HAP-1 (cell line): ENCODE data around the gene RAI1.
A peak's percentile ranks its signal among the peaks of the same experiment; 100 is the strongest.

Experiments
- DNase-seq, 2 experiments: peaks; one replicate each; pipeline ENCODE4 v3.0.0-alpha.2; 2016 to 2020; ENCODE audit warnings: low spot score in 2 of 2
- H3K27me3 ChIP-seq: fragments of 250-450 bp; sonication (Bioruptor Pico); 2 replicates; pipeline ENCODE4 v1.5.1; 2020; ENCODE audit warnings: low read depth, mild to moderate bottlenecking, moderate library complexity
- H3K36me3 ChIP-seq: fragments of 250-450 bp; sonication (Bioruptor Pico); replicated peaks from 2 replicates; pipeline ENCODE4 v1.5.1; 2020; ENCODE audit warnings: mild to moderate bottlenecking
- H3K4me1 ChIP-seq: fragments of 250-450 bp; sonication (Bioruptor Pico); 2 replicates; pipeline ENCODE4 v1.5.1; 2020; ENCODE audit warnings: mild to moderate bottlenecking
- H3K4me3 ChIP-seq: fragments of 250-450 bp; sonication (Bioruptor Pico); 2 replicates; pipeline ENCODE4 v1.5.1; 2020; ENCODE audit warnings: mild to moderate bottlenecking, moderate library complexity
- H3K9me3 ChIP-seq: fragments of 250-450 bp; sonication (Bioruptor Pico); 2 replicates; pipeline ENCODE4 v1.5.1; 2020; ENCODE audit warnings: mild to moderate bottlenecking, moderate library complexity
- in situ Hi-C: fragments of 300-500 bp; cut with MboI; formaldehyde crosslinking; loops from 3 replicates; pipeline ENCODE4 v1.14.3; 2020; ENCODE audit warnings: low sequenced_read_pairs, inconsistent platforms, mixed read lengths

The RAI1 gene

DNA sequence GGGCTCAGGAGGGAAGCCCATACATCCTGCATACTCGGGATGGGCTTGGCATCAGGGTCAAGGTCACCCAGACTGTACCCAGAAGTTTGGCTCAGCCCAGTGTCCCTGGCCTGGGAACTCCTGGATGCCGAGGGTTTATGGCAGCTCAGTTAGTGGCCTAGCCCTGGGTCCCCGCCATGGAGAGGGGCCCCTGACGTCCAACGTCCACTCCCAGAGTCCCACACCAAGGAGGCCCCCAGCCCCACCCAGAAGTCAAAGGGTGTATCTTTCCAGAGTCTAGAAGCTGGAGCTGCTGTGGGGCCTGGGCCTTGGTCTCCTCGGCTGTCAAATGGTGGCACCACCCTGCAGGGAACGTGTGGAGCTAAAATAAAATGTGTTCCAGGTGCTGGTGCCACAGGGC is 79.1 kb downstream of the RAI1 start:
- Histone ChIP-seq H3K4me1 (peaks cover under 1% of the 10 kb centered on the region; the same call in 1 of the 2 replicates), H3K36me3 (no peaks in the 10 kb centered on the region), H3K4me3 (no peak overlapping the region), H3K27me3 (no peaks in the 10 kb centered on the region), H3K9me3 (no peaks in the 10 kb centered on the region)
- no peak for DNase-seq
- in situ Hi-C loops: no loop called here

DNA sequence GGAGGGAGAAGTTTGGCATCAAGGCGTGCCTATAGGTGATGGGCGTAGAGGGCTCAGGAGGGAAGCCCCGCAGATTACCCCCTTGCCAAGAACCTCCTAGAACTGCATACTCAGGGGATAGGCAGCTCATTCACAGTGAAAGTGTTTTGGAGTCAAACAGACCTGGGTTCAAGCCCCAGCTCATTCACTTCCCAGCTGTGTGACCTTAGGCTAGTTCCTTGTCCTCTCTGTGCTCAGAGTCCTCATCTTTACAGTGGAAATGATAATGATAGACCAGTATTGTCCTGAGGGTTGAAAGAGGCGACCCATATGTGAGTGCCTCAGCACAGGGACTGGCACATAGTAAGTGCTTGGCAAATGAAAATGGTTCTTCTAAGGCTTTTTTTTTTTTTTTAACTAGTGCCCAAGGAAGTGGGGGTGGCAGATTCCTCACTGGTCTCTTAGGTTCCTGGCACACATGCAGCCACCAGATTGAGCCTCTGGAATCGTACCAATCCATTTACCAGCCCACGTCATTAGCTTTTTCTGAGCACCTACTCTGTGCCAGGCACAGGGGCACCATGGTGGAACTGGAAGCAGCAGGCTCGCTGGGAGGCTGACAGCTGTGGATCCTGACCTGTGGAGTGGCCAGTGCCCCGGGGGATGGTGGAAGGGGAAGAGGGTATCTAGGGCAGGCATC is 79.8 kb downstream of the RAI1 start:
- peaks cover 6% of the 10 kb centered on the region for H3K4me1 ChIP-seq
- no peaks in the 10 kb centered on the region for H3K27me3 ChIP-seq
- no peaks in the 10 kb centered on the region for H3K9me3 ChIP-seq
- no peaks in the 10 kb centered on the region for H3K36me3 ChIP-seq
- in situ Hi-C loops: no loop called here
- DNase-seq: no peak
- no peak overlapping the region for H3K4me3 ChIP-seq

DNA sequence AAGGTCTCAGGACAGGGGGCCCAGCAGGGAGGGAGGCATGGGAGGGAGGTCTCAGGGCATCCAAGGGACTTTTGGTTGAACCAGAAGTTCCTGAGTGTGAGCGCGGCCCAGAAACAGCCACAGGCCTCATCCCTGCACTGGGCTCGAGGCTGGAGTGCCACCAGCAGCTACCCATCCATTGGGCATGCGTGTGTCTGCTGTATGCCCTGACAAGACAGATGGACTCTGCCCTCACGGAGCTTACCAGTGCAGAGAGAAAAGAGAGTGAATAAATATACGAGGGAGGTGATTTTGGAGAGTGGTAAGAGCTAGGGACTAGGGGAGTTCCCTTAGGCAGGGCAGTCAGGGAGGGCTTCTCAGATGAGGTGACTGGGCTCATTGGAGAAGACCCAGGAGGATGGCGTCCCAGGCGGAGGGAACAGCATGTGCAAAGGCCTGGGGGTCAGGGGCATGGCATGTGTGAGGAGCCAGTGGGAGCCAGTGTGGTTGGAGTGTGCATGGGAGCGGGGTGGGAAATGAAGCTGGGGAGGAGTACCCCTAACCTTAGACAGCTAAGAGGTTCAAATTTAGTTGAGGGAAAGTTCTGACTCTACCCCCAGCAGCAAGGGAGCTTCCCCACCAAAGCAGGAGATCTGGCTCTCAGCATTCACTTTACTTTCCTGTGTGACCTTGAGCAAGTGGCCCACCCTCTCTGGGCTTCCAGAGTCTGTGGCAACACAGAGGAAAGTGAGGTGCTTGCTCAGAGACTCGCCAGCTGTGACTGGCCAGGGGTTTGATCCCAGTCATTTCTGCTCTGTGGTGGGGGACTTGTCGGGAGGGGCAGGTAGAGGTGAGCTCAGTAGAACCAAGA is 80.9 kb downstream of the RAI1 start:
- no peaks in the 10 kb centered on the region for H3K36me3 ChIP-seq
- H3K9me3 ChIP-seq: no peaks in the 10 kb centered on the region
- no peak for DNase-seq
- no peak overlapping the region for H3K4me3 ChIP-seq
- peaks cover 14% of the 10 kb centered on the region for H3K4me1 ChIP-seq
- no peaks in the 10 kb centered on the region for H3K27me3 ChIP-seq
- in situ Hi-C loops: no loop called here

- in situ Hi-C loops: no loop called here
- Histone ChIP-seq H3K36me3 (no peaks in the 10 kb centered on the region), H3K27me3 (no peaks in the 10 kb centered on the region), H3K4me1 (peaks cover 20% of the 10 kb centered on the region), H3K4me3 (no peak overlapping the region), H3K9me3 (no peaks in the 10 kb centered on the region)
- no peak for DNase-seq
These were observed 81.5 kb downstream of the RAI1 start for GRCh38 chr17:17762744-17763105.

- peaks cover 24% of the 10 kb centered on the region for H3K4me1 ChIP-seq
- in situ Hi-C loops: no loop called here
- H3K9me3 ChIP-seq: no peaks in the 10 kb centered on the region
- H3K27me3 ChIP-seq: no peaks in the 10 kb centered on the region
- no peak for DNase-seq
- no peak overlapping the region for H3K4me3 ChIP-seq
- H3K36me3 ChIP-seq: no peaks in the 10 kb centered on the region
These were observed 81.9 kb downstream of the RAI1 start for GRCh38 chr17:17763136-17763535.

GRCh38 chr17:17763734-17764133 is 82.5 kb downstream of the RAI1 start:
- Histone ChIP-seq H3K27me3 (no peaks in the 10 kb centered on the region), H3K4me3 (no peak overlapping the region), H3K36me3 (no peaks in the 10 kb centered on the region), H3K4me1 (peaks cover 24% of the 10 kb centered on the region), H3K9me3 (no peaks in the 10 kb centered on the region)
- DNase-seq: no peak
- in situ Hi-C loops: no loop called here

DNA sequence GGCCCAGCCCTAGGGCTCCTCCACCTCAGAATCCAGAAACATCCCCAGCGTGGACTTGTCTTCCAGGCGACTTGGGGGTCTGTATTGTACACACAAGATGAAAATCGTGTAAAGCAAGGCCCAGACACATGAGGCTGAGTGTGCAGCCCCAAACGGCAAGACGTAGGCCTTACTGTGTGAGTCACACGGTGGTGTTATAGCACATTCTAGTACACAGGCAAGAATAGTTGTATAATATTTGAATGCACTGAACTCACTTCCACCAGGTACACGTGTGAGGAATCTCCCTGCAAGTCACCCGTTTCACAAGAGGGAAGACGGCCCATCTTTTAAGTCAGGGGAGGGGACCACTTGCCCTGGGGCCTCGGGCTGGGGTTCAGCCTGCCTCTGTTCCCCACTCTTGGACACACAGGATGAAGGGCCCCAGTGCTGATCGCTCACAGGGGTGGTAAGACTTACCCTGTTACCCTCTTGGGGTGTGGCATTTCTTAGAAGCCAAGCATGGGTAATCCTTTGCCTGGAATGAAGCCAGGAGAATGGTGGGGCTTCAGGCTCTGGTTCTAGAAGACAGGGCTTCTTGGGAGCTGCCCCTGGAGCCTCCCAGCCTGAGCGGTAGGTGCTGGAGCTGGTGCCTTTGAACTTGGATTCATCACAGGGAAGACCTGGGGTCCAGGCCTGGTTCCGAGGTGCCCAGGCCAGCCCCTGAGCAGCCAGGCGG is 84.3 kb downstream of the RAI1 start:
- no peaks in the 10 kb centered on the region for H3K36me3 ChIP-seq
- in situ Hi-C loops: no loop called here
- no peaks in the 10 kb centered on the region for H3K27me3 ChIP-seq
- DNase-seq: peak in 1 of 2 experiments; percentile 36
- H3K4me1 ChIP-seq: peaks cover 30% of the 10 kb centered on the region
- H3K9me3 ChIP-seq: no peaks in the 10 kb centered on the region
- H3K4me3 ChIP-seq: no peak overlapping the region

- H3K4me3 ChIP-seq: no peak overlapping the region
- H3K4me1 ChIP-seq: peaks cover 30% of the 10 kb centered on the region
- H3K27me3 ChIP-seq: no peaks in the 10 kb centered on the region
These were observed 85.0 kb downstream of the RAI1 start for GRCh38 chr17:17766077-17766743.

DNA sequence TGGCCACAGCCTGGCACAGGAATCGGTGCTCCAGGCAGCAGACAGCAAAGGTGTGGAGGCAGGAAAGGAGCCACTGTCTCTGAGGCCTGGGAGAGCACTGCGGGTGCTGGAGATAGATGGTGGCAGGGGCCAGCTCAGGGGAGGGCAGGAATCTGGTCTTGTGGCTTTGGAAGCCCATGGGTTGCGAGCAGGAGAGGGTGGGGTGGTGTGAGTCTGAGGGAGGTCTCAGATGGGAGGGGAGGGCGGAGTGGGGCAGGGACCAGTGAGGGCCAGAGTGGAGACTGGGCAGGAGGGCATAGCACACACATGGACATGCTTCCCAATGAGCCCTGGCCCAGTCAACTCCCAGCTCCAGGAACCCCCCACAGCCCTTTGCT is 85.5 kb downstream of the RAI1 start:
- no peaks in the 10 kb centered on the region for H3K27me3 ChIP-seq
- in situ Hi-C loops: no loop called here
- no peak overlapping the region for H3K4me3 ChIP-seq
- no peaks in the 10 kb centered on the region for H3K9me3 ChIP-seq
- DNase-seq: no peak
- peaks cover 30% of the 10 kb centered on the region for H3K4me1 ChIP-seq
- no peaks in the 10 kb centered on the region for H3K36me3 ChIP-seq

More at GRCh38 chr17:17766077-17766743, 85.0 kb downstream of the RAI1 start:
- Histone ChIP-seq H3K9me3 (no peaks in the 10 kb centered on the region), H3K36me3 (no peaks in the 10 kb centered on the region)
- no peak for DNase-seq
- in situ Hi-C loops: no loop called here

- Histone ChIP-seq H3K4me1 (peaks cover 30% of the 10 kb centered on the region), H3K36me3 (no peaks in the 10 kb centered on the region), H3K4me3 (no peak overlapping the region), H3K27me3 (no peaks in the 10 kb centered on the region), H3K9me3 (no peaks in the 10 kb centered on the region)
- in situ Hi-C loops: no loop called here
- peak; percentile 47 to 54 for DNase-seq
These were observed 86.1 kb downstream of the RAI1 start for GRCh38 chr17:17767154-17767869.

DNA sequence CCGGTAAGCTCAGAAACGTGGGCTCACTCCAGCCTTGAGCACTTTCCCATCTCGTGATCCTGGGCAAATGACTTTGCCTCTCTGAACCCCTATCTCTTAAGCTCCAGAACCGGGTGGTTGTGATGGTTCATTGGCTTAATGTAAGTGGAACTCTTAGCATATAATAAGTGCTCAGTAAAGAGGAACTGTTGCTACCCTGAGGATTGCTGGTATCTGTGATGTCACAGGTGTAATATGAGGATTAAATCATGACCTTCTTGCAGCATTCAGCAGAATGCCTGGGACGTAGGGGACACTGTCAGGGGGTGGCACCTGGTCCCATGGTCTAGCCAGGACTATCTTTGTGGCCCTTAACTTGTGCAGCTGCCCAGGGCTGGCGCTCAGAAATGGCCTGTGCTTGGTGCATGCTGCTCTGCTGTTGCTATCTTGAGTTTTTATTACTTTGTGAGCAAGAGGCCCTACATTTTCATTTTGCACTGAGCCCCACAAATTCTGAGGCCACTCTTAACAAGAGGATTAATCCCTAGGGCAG is 86.7 kb downstream of the RAI1 start:
- H3K4me3 ChIP-seq: no peak overlapping the region
- H3K4me1 ChIP-seq: peaks cover 30% of the 10 kb centered on the region
- no peak for DNase-seq
- H3K27me3 ChIP-seq: no peaks in the 10 kb centered on the region
- H3K36me3 ChIP-seq: no peaks in the 10 kb centered on the region
- no peaks in the 10 kb centered on the region for H3K9me3 ChIP-seq
- in situ Hi-C loops: no loop called here

- Histone ChIP-seq H3K36me3 (no peaks in the 10 kb centered on the region), H3K27me3 (no peaks in the 10 kb centered on the region), H3K9me3 (no peaks in the 10 kb centered on the region), H3K4me3 (no peak overlapping the region), H3K4me1 (peaks cover 30% of the 10 kb centered on the region)
- in situ Hi-C loops: no loop called here
- no peak for DNase-seq
These were observed 87.3 kb downstream of the RAI1 start for GRCh38 chr17:17768424-17769088.
